ENCODE results near the gene FLOT2.
A peak's percentile ranks its signal among the peaks of the same experiment; 100 is the strongest.
"Not testable (repeated sequence)": the region's sequence is repeated elsewhere in the genome, so short reads cannot be mapped to it uniquely, and the experiment has no call there.

Gene FLOT2

GRCh38 chr17:28912938-28913333, 15.4 kb upstream of the FLOT2 start:
- DNase-seq: no peak

GRCh38 chr17:28912281-28912937, 14.9 kb upstream of the FLOT2 start:
- no peak for DNase-seq

GRCh38 chr17:28911411-28912045, 14.0 kb upstream of the FLOT2 start:
- no peak for DNase-seq

- DNase-seq: no peak
These were observed 13.0 kb upstream of the FLOT2 start for GRCh38 chr17:28910534-28910933.

GRCh38 chr17:28908640-28909167, 11.2 kb upstream of the FLOT2 start:
- DNase-seq: no peak

- no peak for DNase-seq
These were observed 10.4 kb upstream of the FLOT2 start for GRCh38 chr17:28907709-28908475.

GRCh38 chr17:28906706-28907438, 9.3 kb upstream of the FLOT2 start:
- DNase-seq: no peak

- DNase-seq: no peak
These were observed 8.7 kb upstream of the FLOT2 start for GRCh38 chr17:28906276-28906675.

GRCh38 chr17:28904800-28905199, 7.3 kb upstream of the FLOT2 start:
- no peak for DNase-seq

- DNase-seq: not testable (repeated sequence)
These were observed 6.0 kb upstream of the FLOT2 start for GRCh38 chr17:28903546-28903841.

- DNase-seq: peak; percentile 94 to 96
These were observed 5.4 kb upstream of the FLOT2 start, which contains the start of gene DHRS13 for GRCh38 chr17:28902819-28903545. Gene DHRS13, minus strand, starts transcription at chr17:28903079. Its CDS starts 135 bp downstream, at chr17:28902944.

GRCh38 chr17:28901866-28902818, 4.6 kb upstream of the FLOT2 start:
- peak; percentile 36 to 44 for DNase-seq

- no peak for DNase-seq
These were observed 3.6 kb upstream of the FLOT2 start for GRCh38 chr17:28900986-28901726.

- peak in 1 of 2 experiments; percentile 19 for DNase-seq
These were observed 1.8 kb upstream of the FLOT2 start for GRCh38 chr17:28899212-28899815.

- DNase-seq: no peak
These were observed 1.0 kb upstream of the FLOT2 start for GRCh38 chr17:28898527-28898955.

GRCh38 chr17:28897769-28898526, 415 bp upstream of the FLOT2 start:
- no peak for DNase-seq

GRCh38 chr17:28896491-28896883, 1.0 kb downstream of the FLOT2 start:
- DNase-seq: no peak

- no peak for DNase-seq
These were observed 1.6 kb downstream of the FLOT2 start for GRCh38 chr17:28895794-28896447.

Data from AML-193 (cell line).